ENCODE data around the gene BEND4. TPM values are rescaled to one million over a fixed set of nuclear protein-coding genes. Genes with fewer than 3 reads are reported as not detected.

Gene BEND4
- total RNA-seq, 1 donor from 2014 or later, result 16.3 TPM

DNA sequence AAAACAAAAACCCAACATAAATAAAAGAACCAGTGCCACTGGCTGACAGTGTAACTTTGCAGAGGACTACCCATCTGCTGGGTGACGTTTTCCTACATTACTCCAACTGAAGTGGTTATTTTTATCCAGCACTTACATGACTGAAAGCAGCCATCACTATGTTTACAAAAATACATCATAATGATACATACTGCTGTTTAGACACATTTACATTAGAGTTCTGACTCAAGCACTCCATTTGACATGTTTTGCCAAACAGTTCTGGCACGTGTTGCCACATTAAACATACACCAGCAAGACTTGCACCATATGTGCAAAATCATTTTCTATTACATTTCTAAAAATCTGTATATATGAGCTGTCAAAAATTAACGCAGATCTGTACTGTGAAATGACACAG is 39.6 kb downstream of the BEND4 start:
- Mint-ChIP-seq H3K27me3 (ENCODE audit: unreplicated experiment) (no peaks in the 10 kb centered on the region), H3K27ac (ENCODE audit: unreplicated experiment) (no peak overlapping the region), H3K9me3 (ENCODE audit: unreplicated experiment) (no peaks in the 10 kb centered on the region), H3K4me1 (ENCODE audit: unreplicated experiment) (peaks cover 2% of the 10 kb centered on the region), H3K36me3 (ENCODE audit: low read depth, unreplicated experiment) (no peaks in the 10 kb centered on the region), H3K4me3 (ENCODE audit: unreplicated experiment) (no peak overlapping the region)
- DNase-seq (ENCODE audit: low spot score), result no peak
- TF ChIP-seq, protein P1, sequence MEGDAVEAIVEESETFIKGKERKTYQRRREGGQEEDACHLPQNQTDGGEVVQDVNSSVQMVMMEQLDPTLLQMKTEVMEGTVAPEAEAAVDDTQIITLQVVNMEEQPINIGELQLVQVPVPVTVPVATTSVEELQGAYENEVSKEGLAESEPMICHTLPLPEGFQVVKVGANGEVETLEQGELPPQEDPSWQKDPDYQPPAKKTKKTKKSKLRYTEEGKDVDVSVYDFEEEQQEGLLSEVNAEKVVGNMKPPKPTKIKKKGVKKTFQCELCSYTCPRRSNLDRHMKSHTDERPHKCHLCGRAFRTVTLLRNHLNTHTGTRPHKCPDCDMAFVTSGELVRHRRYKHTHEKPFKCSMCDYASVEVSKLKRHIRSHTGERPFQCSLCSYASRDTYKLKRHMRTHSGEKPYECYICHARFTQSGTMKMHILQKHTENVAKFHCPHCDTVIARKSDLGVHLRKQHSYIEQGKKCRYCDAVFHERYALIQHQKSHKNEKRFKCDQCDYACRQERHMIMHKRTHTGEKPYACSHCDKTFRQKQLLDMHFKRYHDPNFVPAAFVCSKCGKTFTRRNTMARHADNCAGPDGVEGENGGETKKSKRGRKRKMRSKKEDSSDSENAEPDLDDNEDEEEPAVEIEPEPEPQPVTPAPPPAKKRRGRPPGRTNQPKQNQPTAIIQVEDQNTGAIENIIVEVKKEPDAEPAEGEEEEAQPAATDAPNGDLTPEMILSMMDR (IDR thresholded peaks at IDR 0.05; ENCODE audit: unreplicated experiment), result no peak

GRCh38 chr4:42104521-42104920 is 47.9 kb downstream of the BEND4 start:
- no peaks in the 10 kb centered on the region for H3K4me1 Mint-ChIP-seq (ENCODE audit: unreplicated experiment)
- TF ChIP-seq, protein P1 (IDR thresholded peaks at IDR 0.05; ENCODE audit: unreplicated experiment), result no peak
- H3K27me3 Mint-ChIP-seq (ENCODE audit: unreplicated experiment), result no peaks in the 10 kb centered on the region
- H3K4me3 Mint-ChIP-seq (ENCODE audit: unreplicated experiment), result no peak overlapping the region
- H3K27ac Mint-ChIP-seq (ENCODE audit: unreplicated experiment), result no peak overlapping the region
- H3K9me3 Mint-ChIP-seq (ENCODE audit: unreplicated experiment), result no peaks in the 10 kb centered on the region
- DNase-seq (ENCODE audit: low spot score), result no peak
- no peaks in the 10 kb centered on the region for H3K36me3 Mint-ChIP-seq (ENCODE audit: low read depth, unreplicated experiment)

GRCh38 chr4:42101446-42101975 is 50.9 kb downstream of the BEND4 start:
- Mint-ChIP-seq H3K4me1 (ENCODE audit: unreplicated experiment) (no peaks in the 10 kb centered on the region), H3K36me3 (ENCODE audit: low read depth, unreplicated experiment) (no peaks in the 10 kb centered on the region), H3K4me3 (ENCODE audit: unreplicated experiment) (no peak overlapping the region), H3K27ac (ENCODE audit: unreplicated experiment) (no peak overlapping the region), H3K9me3 (ENCODE audit: unreplicated experiment) (no peaks in the 10 kb centered on the region), H3K27me3 (ENCODE audit: unreplicated experiment) (no peaks in the 10 kb centered on the region)
- no peak for DNase-seq (ENCODE audit: low spot score)
- TF ChIP-seq, protein P1 (IDR thresholded peaks at IDR 0.05; ENCODE audit: unreplicated experiment), result no peak

GRCh38 chr4:42088386-42088785 is 64.1 kb downstream of the BEND4 start:
- Mint-ChIP-seq H3K4me3 (ENCODE audit: unreplicated experiment) (no peak overlapping the region), H3K36me3 (ENCODE audit: low read depth, unreplicated experiment) (no peaks in the 10 kb centered on the region)
- TF ChIP-seq, protein P1 (IDR thresholded peaks at IDR 0.05; ENCODE audit: unreplicated experiment), result no peak

DNA sequence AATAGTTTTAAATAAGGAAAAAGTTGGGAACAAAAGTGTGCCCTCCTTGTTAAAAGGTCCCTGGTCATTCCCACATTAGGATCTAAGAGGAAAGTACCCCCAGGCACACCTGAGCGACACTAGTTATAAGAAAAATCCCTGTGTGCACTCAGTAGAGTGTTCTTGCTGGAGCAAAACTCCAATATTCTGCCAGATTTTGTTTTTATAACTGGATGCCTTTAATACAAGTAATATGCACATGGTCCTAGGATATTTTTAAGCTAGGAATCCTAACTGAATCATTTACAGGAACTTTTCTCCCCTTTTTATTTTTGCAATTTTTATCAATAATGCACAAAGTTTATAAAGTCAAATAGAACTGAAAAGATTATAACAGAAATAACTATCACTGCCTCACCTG is 68.6 kb downstream of the BEND4 start:
- TF ChIP-seq, protein P1 (IDR thresholded peaks at IDR 0.05; ENCODE audit: unreplicated experiment), result no peak

More at GRCh38 chr4:42088386-42088785, 64.1 kb downstream of the BEND4 start:
- no peak for DNase-seq (ENCODE audit: low spot score)
- Mint-ChIP-seq H3K9me3 (ENCODE audit: unreplicated experiment) (no peaks in the 10 kb centered on the region), H3K4me1 (ENCODE audit: unreplicated experiment) (peaks cover 2% of the 10 kb centered on the region), H3K27me3 (ENCODE audit: unreplicated experiment) (no peaks in the 10 kb centered on the region), H3K27ac (ENCODE audit: unreplicated experiment) (no peak overlapping the region)

More for the DNA sequence above, 68.6 kb downstream of the BEND4 start:
- no peak for DNase-seq (ENCODE audit: low spot score)
- H3K4me1 Mint-ChIP-seq (ENCODE audit: unreplicated experiment), result peaks cover 11% of the 10 kb centered on the region
- no peak overlapping the region for H3K27ac Mint-ChIP-seq (ENCODE audit: unreplicated experiment)
- H3K36me3 Mint-ChIP-seq (ENCODE audit: low read depth, unreplicated experiment), result no peaks in the 10 kb centered on the region
- no peak overlapping the region for H3K4me3 Mint-ChIP-seq (ENCODE audit: unreplicated experiment)
- H3K9me3 Mint-ChIP-seq (ENCODE audit: unreplicated experiment), result no peaks in the 10 kb centered on the region
- H3K27me3 Mint-ChIP-seq (ENCODE audit: unreplicated experiment), result no peaks in the 10 kb centered on the region
